Mesenchymal stem cell (in vitro differentiated cells and primary cell): ENCODE results near the gene COL1A1.

Source experiments
- DNase-seq: peaks from one replicate; pipeline ENCODE4 v3.0.0-alpha.2; 2013
- H2AFZ ChIP-seq: one replicate; pipeline ENCODE4 v1.6.1; 2013; ENCODE audit warnings: low read depth, mild to moderate bottlenecking, control low read depth, inconsistent platforms, low read length, moderate library complexity
- H2AK5ac ChIP-seq: 2 replicates; pipeline ENCODE4 v1.6.1; 2013; ENCODE audit warnings: low read length, moderate library complexity, mild to moderate bottlenecking, inconsistent platforms; ENCODE audit not compliant: severe bottlenecking
- H2BK120ac ChIP-seq: one replicate; pipeline ENCODE4 v1.6.1; 2013; ENCODE audit warnings: low read depth, mild to moderate bottlenecking, inconsistent platforms, low read length, moderate library complexity
- H2BK12ac ChIP-seq, 2 experiments: one replicate each; pipeline ENCODE4 v1.6.1; 2013; ENCODE audit warnings: inconsistent platforms in 2 of 2, low read length in 2 of 2, mild to moderate bottlenecking in 2 of 2, moderate library complexity in 2 of 2, control low read depth in 1 of 2
- H2BK15ac ChIP-seq: one replicate; pipeline ENCODE4 v1.6.1; 2013; ENCODE audit warnings: mild to moderate bottlenecking, low read depth, inconsistent platforms; ENCODE audit not compliant: poor library complexity, severe bottlenecking
- H2BK5ac ChIP-seq: 2 replicates; pipeline ENCODE4 v1.6.1; 2013; ENCODE audit warnings: low read depth, mild to moderate bottlenecking, low read length, control low read depth, inconsistent platforms; ENCODE audit not compliant: poor library complexity, severe bottlenecking
- H3K14ac ChIP-seq, 2 experiments: one replicate each; pipeline ENCODE4 v1.6.1; 2013; ENCODE audit warnings: inconsistent platforms in 2 of 2, low read length in 2 of 2, control low read depth in 1 of 2, mild to moderate bottlenecking in 1 of 2, moderate library complexity in 1 of 2
- H3K18ac ChIP-seq, 2 experiments: one replicate each; pipeline ENCODE4 v1.6.1; 2013; ENCODE audit warnings: inconsistent platforms in 2 of 2, low read length in 2 of 2, control low read depth in 1 of 2, low read depth in 1 of 2, mild to moderate bottlenecking in 1 of 2
- H3K23ac ChIP-seq, 2 experiments: one replicate each; pipeline ENCODE4 v1.6.1; 2013; ENCODE audit warnings: inconsistent platforms in 2 of 2, low read length in 2 of 2, mild to moderate bottlenecking in 2 of 2, moderate library complexity in 2 of 2, control low read depth in 1 of 2
- H3K27ac ChIP-seq: 2 replicates; pipeline ENCODE4 v1.5.1; 2013; ENCODE audit warnings: mild to moderate bottlenecking, moderate library complexity, low read length, control low read depth, inconsistent platforms; ENCODE audit not compliant: poor library complexity, severe bottlenecking
- H3K27me3 ChIP-seq, 2 experiments: 2 replicates each; pipeline versions ENCODE4 v1.6.1 to v1.7.0; 2013; ENCODE audit warnings: low read length in 2 of 2, mild to moderate bottlenecking in 2 of 2, moderate library complexity in 2 of 2, control low read depth in 1 of 2, inconsistent platforms in 1 of 2; ENCODE audit not compliant: control insufficient read depth in 1 of 2, insufficient read depth in 1 of 2
- H3K36me3 ChIP-seq, 2 experiments: 2 replicates each; pipeline versions ENCODE4 v1.6.1 to v1.7.0; 2013; ENCODE audit warnings: low read length in 2 of 2, control low read depth in 1 of 2, inconsistent platforms in 1 of 2, low read depth in 1 of 2, mild to moderate bottlenecking in 1 of 2; ENCODE audit not compliant: insufficient read depth in 2 of 2, control insufficient read depth in 1 of 2
- H3K4ac ChIP-seq, 2 experiments: one replicate each; pipeline ENCODE4 v1.6.1; 2013; ENCODE audit warnings: inconsistent platforms in 2 of 2, low read length in 2 of 2, mild to moderate bottlenecking in 2 of 2, moderate library complexity in 2 of 2, control low read depth in 1 of 2, low read depth in 1 of 2
- H3K4me1 ChIP-seq: 2 replicates; pipeline ENCODE4 v1.6.1; 2013; ENCODE audit warnings: low read depth, low read length, control low read depth; ENCODE audit not compliant: control insufficient read depth, insufficient read depth
- H3K4me2 ChIP-seq: 2 replicates; pipeline ENCODE4 v1.6.1; 2013; ENCODE audit warnings: low read length, mild to moderate bottlenecking, inconsistent platforms; ENCODE audit not compliant: poor library complexity, severe bottlenecking
- H3K4me3 ChIP-seq, 2 experiments: 2 replicates each; pipeline versions ENCODE4 v1.5.1 to v1.7.0; 2013; ENCODE audit warnings: low read length in 2 of 2, mild to moderate bottlenecking in 2 of 2, control low read depth in 1 of 2, low read depth in 1 of 2; ENCODE audit not compliant: insufficient read depth in 1 of 2
- H3K79me1 ChIP-seq: replicated peaks from 2 replicates; pipeline ENCODE4 v1.6.1; 2013; ENCODE audit warnings: mild to moderate bottlenecking, control low read depth, low read length, inconsistent platforms; ENCODE audit not compliant: poor library complexity, severe bottlenecking
- H3K9ac ChIP-seq: 2 replicates; pipeline ENCODE4 v1.7.0; 2013; ENCODE audit warnings: mild to moderate bottlenecking, low read length, moderate library complexity
- H3K9me3 ChIP-seq: 2 replicates; pipeline ENCODE4 v1.7.0; 2013; ENCODE audit warnings: mild to moderate bottlenecking, low read length; ENCODE audit not compliant: control insufficient read depth
- H4K8ac ChIP-seq: one replicate; pipeline ENCODE4 v1.6.1; 2013; ENCODE audit warnings: inconsistent platforms, mild to moderate bottlenecking, low read length, moderate library complexity
- H4K91ac ChIP-seq: one replicate; pipeline ENCODE4 v1.6.1; 2013; ENCODE audit warnings: mild to moderate bottlenecking, low read length, inconsistent platforms
- WGBS: methylation state at CpG from one replicate; pipeline ENCODE4 v1.1.7; 2013; ENCODE audit warnings: mixed read lengths; 5-methylcytosine and 5-hydroxymethylcytosine counted together

Gene COL1A1

GRCh38 chr17:50240851-50241250 lies 39.4 kb upstream of the COL1A1 start:
- Histone ChIP-seq H3K36me3 (no peaks in the 10 kb centered on the region), H2BK15ac (no peak overlapping the region)

GRCh38 chr17:50239937-50240336 lies 38.5 kb upstream of the COL1A1 start:
- Histone ChIP-seq H3K14ac (no peak overlapping the region), H3K9me3 (peaks cover 10% of the 10 kb centered on the region), H4K8ac (no peak overlapping the region), H3K4me3 (no peak overlapping the region), H3K23ac (no peak overlapping the region), H3K79me1 (no peaks in the 10 kb centered on the region), H3K27me3 (no peaks in the 10 kb centered on the region), H3K27ac (no peak overlapping the region), H2AFZ (no peak overlapping the region), H3K9ac (no peak overlapping the region), H2BK5ac (no peak overlapping the region), H3K18ac (no peak overlapping the region), H2BK120ac (no peak overlapping the region), H2AK5ac (no peak overlapping the region), H3K4me1 (no peaks in the 10 kb centered on the region), H3K4ac (no peak overlapping the region), H4K91ac (no peak overlapping the region), H2BK15ac (no peak overlapping the region), H2BK12ac (no peak overlapping the region), H3K4me2 (no peak overlapping the region), H3K36me3 (no peaks in the 10 kb centered on the region)
- WGBS = 78% methylated on average over 4 of the region's 4 CpGs
- peak; percentile 12 for DNase-seq

More at GRCh38 chr17:50240851-50241250, 39.4 kb upstream of the COL1A1 start:
- Histone ChIP-seq H3K4me2 (no peak overlapping the region), H3K9me3 (peaks cover 10% of the 10 kb centered on the region), H4K91ac (no peak overlapping the region), H2AFZ (no peak overlapping the region), H3K9ac (no peak overlapping the region), H3K23ac (no peak overlapping the region), H2BK5ac (no peak overlapping the region), H3K27ac (no peak overlapping the region), H3K18ac (no peak overlapping the region), H4K8ac (no peak overlapping the region), H2BK120ac (no peak overlapping the region), H3K4me1 (no peaks in the 10 kb centered on the region), H3K4me3 (no peak overlapping the region), H3K4ac (no peak overlapping the region), H2BK12ac (no peak overlapping the region), H3K27me3 (no peaks in the 10 kb centered on the region), H2AK5ac (no peak overlapping the region), H3K14ac (no peak overlapping the region), H3K79me1 (no peaks in the 10 kb centered on the region)
- 100% methylated on average over 1 of the region's 1 CpG for WGBS
- no peak for DNase-seq

DNA sequence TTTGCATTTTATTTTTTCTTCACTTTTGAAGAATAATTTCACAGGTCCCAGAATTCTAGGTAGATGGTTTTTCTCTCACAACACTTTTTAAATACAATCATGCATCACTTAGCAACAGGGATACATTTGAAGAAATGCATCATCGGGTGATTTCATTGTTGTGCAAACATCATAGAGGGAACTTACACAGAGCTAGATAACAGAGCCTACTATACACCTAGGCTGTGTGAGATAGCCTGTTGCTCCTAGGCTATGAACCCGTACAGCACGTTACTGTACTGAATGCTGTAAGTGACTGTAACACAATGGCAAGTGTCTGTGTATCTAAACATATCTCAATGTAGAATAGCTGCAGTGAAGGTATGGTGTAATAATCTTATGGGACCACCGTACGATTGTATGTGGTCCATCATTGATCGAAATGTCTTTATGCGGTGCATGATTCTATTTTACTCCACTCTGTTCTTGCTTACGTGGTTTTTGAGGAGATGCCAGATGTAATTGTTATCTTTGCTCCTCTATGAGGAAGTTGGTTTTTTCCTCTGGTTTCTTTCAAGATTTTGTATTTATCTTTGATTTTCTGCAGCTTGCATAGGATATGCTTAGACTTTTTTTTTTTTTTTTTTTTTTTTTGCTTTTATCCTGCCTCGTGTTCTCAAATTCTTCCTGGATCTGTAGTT lies 37.3 kb upstream of the COL1A1 start:
- WGBS = 85% methylated on average over 8 of the region's 9 CpGs
- peak overlapping the region; percentile 21 for H3K9ac ChIP-seq
- H3K27me3 ChIP-seq = no peaks in the 10 kb centered on the region
- H2AFZ ChIP-seq = no peak overlapping the region
- H3K4ac ChIP-seq = no peak overlapping the region
- no peaks in the 10 kb centered on the region for H3K36me3 ChIP-seq
- no peak overlapping the region for H3K18ac ChIP-seq
- H3K79me1 ChIP-seq = no peaks in the 10 kb centered on the region
- peaks cover 10% of the 10 kb centered on the region for H3K9me3 ChIP-seq
- no peak overlapping the region for H3K4me2 ChIP-seq
- H2BK5ac ChIP-seq = no peak overlapping the region
- no peaks in the 10 kb centered on the region for H3K4me1 ChIP-seq
- H2AK5ac ChIP-seq = no peak overlapping the region
- H3K4me3 ChIP-seq = no peak overlapping the region
- H2BK15ac ChIP-seq = no peak overlapping the region
- peak; percentile 33 for DNase-seq
- H3K23ac ChIP-seq = no peak overlapping the region
- no peak overlapping the region for H4K91ac ChIP-seq
- H4K8ac ChIP-seq = no peak overlapping the region
- H3K14ac ChIP-seq = peak overlapping the region in 1 of 2 experiments; percentile 32
- no peak overlapping the region for H3K27ac ChIP-seq
- no peak overlapping the region for H2BK12ac ChIP-seq
- no peak overlapping the region for H2BK120ac ChIP-seq

DNA sequence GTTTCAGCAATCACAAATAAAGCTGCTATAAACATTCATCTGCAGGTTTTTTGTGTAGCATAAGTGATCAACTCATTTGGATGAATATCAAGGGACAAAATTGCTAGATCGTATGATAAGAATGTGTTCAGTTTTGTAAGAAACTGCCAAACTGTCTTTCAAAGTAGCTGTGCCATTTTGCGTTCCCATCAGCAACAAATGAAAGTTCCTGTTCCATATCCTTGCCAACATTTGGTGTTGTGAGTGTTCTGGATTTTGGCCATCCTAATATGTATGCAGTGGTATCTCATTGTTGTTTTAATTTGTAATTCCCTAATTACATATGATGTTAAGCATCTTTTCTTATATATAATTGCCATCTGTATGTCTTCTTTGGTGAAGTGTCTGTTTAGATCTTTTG lies 36.5 kb upstream of the COL1A1 start:
- Histone ChIP-seq H3K27ac (no peak overlapping the region), H2AK5ac (no peak overlapping the region)
- WGBS = 100% methylated on average over 2 of the region's 2 CpGs

More for the DNA sequence above, 36.5 kb upstream of the COL1A1 start:
- H3K23ac ChIP-seq = no peak overlapping the region
- no peak overlapping the region for H2BK12ac ChIP-seq
- DNase-seq = no peak
- H3K14ac ChIP-seq = no peak overlapping the region
- H3K4me2 ChIP-seq = no peak overlapping the region
- H3K9ac ChIP-seq = no peak overlapping the region
- no peak overlapping the region for H2BK15ac ChIP-seq
- no peaks in the 10 kb centered on the region for H3K4me1 ChIP-seq
- H4K8ac ChIP-seq = no peak overlapping the region
- H2BK5ac ChIP-seq = no peak overlapping the region
- no peaks in the 10 kb centered on the region for H3K79me1 ChIP-seq
- H3K36me3 ChIP-seq = no peaks in the 10 kb centered on the region
- H3K4me3 ChIP-seq = no peak overlapping the region
- H4K91ac ChIP-seq = no peak overlapping the region
- no peak overlapping the region for H2AFZ ChIP-seq
- H3K27me3 ChIP-seq = no peaks in the 10 kb centered on the region
- H3K9me3 ChIP-seq = peaks cover 10% of the 10 kb centered on the region
- no peak overlapping the region for H3K18ac ChIP-seq
- no peak overlapping the region for H3K4ac ChIP-seq
- no peak overlapping the region for H2BK120ac ChIP-seq
